Astrocyte of the cerebellum (primary cell): ENCODE data around the gene SLC22A23.

Experiments
- DNase-seq: peaks from one replicate; pipeline ENCODE4 v3.0.0-alpha.2; 2011; ENCODE audit warnings: low read depth
- H3K4me3 ChIP-seq: 2 replicates; pipeline ENCODE4 v1.5.1; 2011; ENCODE audit warnings: mild to moderate bottlenecking, low read depth, low read length, moderate library complexity
- in situ Hi-C: cut with HindIII; loops from 2 replicates; pipeline ENCODE4 v1.10.0; 2017; ENCODE audit warnings: low sequenced_read_pairs
- TF ChIP-seq, protein P1 (sequence below): IDR thresholded peaks from 2 replicates; pipeline ENCODE4 v1.5.1; 2012; ENCODE audit warnings: low read length, low read depth, moderate library complexity, mild to moderate bottlenecking; ENCODE audit errors: missing control alignments

Gene SLC22A23

DNA sequence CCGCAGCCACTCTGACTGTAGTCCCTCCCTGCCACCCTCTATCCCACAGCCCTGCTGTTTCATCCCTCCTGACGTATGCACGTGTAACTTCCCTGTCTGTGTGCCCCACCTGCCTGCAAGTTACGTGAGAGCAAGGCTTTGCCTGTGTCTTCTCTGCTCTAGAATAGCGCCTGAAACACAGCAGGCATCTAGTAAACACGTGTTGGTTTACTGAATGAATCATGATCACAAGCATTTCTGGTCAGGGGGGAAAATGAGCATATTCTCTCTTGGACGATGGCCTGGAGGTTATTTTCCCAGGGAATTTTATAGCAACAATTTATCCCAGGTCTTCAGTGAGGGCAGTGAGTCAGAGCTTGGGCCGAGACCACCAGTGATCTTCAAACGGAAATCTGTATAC is 159.8 kb downstream of the SLC22A23 start:
- TF ChIP-seq, protein P1, sequence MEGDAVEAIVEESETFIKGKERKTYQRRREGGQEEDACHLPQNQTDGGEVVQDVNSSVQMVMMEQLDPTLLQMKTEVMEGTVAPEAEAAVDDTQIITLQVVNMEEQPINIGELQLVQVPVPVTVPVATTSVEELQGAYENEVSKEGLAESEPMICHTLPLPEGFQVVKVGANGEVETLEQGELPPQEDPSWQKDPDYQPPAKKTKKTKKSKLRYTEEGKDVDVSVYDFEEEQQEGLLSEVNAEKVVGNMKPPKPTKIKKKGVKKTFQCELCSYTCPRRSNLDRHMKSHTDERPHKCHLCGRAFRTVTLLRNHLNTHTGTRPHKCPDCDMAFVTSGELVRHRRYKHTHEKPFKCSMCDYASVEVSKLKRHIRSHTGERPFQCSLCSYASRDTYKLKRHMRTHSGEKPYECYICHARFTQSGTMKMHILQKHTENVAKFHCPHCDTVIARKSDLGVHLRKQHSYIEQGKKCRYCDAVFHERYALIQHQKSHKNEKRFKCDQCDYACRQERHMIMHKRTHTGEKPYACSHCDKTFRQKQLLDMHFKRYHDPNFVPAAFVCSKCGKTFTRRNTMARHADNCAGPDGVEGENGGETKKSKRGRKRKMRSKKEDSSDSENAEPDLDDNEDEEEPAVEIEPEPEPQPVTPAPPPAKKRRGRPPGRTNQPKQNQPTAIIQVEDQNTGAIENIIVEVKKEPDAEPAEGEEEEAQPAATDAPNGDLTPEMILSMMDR = no peak
- H3K4me3 ChIP-seq = no peak overlapping the region
- in situ Hi-C loops = loop anchor here (5.0 to 25.0 kb wide), 3 partner anchors 45 to 690 kb away; no protein-coding TSS in a partner anchor
- DNase-seq = peak; percentile 86

DNA sequence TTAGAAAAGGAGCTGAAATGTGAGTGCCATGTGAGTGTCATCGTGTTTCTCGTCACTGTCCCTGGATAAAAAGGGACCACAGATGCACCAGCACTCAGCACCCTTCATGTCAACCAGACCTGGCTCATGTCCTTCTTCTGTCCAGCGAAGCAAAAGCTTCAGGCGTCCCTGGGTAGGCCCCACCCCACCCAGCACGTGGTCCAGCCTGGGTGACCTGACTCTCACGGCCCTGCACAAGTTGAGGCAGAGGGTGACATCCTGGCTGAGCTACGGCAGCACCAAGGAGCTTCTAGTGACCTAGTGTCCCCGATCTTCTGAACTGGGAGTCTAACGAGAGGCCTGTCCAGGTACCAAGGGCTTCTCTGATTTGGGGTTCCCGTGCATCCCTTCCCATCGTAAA is 160.3 kb downstream of the SLC22A23 start:
- in situ Hi-C loops = loop anchor here (5.0 to 25.0 kb wide), 3 partner anchors 46 to 691 kb away; no protein-coding TSS in a partner anchor
- TF ChIP-seq, protein P1 = no peak
- no peak for DNase-seq
- H3K4me3 ChIP-seq = no peak overlapping the region

DNA sequence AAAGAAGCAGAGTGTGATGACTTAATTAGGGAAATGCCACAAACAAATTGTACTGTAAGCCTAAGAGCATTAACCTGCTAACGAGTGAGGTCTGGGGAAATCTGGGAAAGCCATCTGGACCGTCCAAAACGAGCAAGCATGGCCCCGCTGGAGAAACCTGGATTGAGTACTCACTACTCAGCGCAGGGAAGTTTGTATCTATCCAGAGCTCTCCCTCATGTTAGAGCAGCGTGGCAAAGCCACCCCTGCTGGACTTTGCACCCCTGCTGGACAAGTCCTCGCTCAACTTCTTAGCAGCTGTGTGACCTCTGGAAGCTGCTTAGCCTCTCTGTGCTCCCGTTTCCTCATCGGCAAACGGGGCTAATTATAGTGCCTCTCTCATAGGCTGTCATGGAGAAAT is 160.8 kb downstream of the SLC22A23 start:
- no peak for DNase-seq
- no peak overlapping the region for H3K4me3 ChIP-seq
- TF ChIP-seq, protein P1 = no peak
- in situ Hi-C loops = loop anchor here (5.0 to 25.0 kb wide), 3 partner anchors 46 to 691 kb away; no protein-coding TSS in a partner anchor

DNA sequence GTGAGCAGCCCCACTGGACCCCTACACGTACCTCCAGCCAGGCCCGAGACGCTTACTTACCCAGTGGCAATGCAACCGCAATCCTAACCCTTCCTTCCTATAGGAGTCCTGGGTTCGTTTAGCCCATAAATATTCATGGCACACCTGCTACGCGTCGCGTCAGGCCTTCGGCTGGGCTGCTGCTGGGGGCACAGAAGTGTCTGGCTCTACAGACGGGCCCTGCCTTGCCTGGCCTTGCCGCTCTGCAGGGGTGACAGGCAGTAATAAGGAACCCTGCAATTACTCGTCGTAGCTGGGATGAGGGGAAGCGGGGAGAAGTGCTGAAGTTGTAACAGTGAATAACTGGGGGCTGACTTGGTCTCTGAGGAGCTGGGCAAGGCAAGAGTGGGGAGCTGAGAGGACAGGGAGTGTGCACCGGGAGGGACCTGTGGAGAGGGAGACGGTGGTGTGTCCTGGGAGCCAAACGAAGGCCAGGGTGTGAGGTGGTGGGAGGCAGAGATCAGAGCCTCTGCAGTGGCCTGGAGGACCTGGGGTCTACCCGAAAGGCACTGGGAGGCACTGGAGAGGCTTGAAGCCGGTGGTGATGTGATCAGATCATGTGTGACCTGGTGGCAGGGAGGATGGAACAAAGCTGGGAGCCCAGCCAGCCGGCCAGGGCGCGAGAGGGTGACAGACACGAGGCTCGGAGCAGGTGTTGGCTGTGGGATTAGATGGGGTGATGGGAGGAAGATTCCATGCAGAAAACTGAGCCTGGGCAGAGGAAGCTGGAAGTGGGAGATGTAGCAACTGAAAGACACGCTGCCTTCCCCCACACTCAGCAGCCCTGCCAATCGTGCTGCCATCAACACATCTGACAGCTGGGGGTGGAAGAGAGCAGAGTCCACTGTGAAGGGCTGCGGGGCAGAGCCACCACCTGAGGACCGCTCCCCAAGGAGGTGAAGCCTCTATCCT is 161.7 kb downstream of the SLC22A23 start:
- no peak for DNase-seq
- TF ChIP-seq, protein P1 = peak; percentile 11
- H3K4me3 ChIP-seq = no peak overlapping the region
- in situ Hi-C loops = loop anchor here (5.0 to 25.0 kb wide), 3 partner anchors 47 to 692 kb away; no protein-coding TSS in a partner anchor

DNA sequence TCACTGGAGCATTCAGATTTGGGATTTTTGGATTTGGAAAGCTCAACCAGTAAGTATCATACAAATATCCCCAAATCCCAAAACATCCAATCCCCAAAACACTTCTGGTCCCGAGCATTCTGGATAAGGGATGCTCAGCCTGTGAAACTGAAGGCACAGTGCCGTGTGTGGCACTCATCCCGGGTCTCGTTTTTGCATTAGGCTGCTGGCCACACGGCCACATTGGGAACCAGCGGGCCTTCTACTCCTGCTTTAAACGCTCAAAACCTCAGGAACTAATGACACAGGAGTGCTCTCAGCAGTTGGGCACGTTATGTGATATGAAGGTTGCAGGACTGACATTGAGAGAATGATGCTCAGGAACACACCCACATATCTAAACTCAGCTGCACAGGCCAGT is 162.5 kb downstream of the SLC22A23 start:
- TF ChIP-seq, protein P1 = no peak
- in situ Hi-C loops = loop anchor here (25.0 kb wide), 1 partner anchor 693 kb away; no protein-coding TSS in a partner anchor
- no peak for DNase-seq
- no peak overlapping the region for H3K4me3 ChIP-seq

DNA sequence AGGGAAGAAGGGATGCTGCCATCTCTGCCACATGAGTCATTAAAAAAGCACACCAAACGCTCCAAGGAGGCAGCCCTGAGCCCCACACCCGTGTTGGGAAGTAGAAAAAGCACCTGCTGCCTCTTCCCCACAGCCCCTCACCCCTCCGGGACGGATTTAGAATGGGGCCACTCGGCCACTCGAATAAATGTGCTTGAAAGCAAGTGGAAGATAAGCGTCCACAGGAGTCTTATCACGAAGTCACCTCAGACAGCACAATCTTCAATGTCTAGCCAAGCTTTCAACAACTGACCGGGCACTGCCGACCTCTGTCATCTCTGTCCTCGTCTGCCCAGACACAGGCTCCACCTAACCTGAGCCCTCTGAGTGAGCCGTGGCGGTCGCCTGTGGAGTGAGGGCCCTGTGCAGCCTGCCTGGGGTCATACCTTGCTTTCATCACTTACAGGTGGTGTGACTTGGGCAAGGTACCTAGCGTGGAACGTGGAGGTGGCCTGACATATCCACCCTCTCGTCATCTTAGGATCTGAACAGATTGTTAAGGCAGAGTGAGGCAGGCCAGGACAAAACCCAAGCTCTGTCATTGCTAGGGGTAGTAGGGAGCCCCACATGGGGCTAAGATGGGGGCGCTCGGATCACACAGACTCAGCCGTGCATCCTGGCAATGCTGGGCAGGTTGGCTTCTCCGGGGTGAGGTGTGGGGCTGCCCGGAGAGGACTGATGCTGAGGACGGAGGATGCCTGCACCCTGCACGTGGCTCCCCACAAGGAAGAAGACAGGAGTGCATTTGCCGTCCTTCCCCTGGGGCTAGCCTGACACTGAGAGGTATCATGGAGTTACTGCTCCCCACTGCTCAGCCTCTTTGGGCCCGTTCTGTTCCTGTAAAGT is 163.3 kb downstream of the SLC22A23 start:
- TF ChIP-seq, protein P1 = no peak
- H3K4me3 ChIP-seq = no peak overlapping the region
- in situ Hi-C loops = loop anchor here (25.0 kb wide), 1 partner anchor 694 kb away; no protein-coding TSS in a partner anchor
- DNase-seq = no peak
